Sigmoid colon (tissue), 7 donors: Measurements from ENCODE around the gene HRH1. TPM values are rescaled to one million over a fixed set of nuclear protein-coding genes. Genes with fewer than 3 reads are reported as not detected.
A peak's percentile ranks its signal among the peaks of the same experiment; 100 is the strongest.

ENCODE experiments used
- DNase-seq: peaks from one replicate; pipeline ENCODE4 v3.0.0-alpha.2; 2019
- H3K27ac ChIP-seq, 4 donors: fragments of 200-600 bp; sonication (generic); one replicate each; pipeline ENCODE4 v1.5.1; 2016 to 2019; ENCODE audit warnings: mild to moderate bottlenecking in 1 of 4
- H3K27me3 ChIP-seq, 3 donors: fragments of 200-600 bp; sonication (generic); one replicate each; pipeline ENCODE4 v1.5.1; 2019; ENCODE audit warnings: mild to moderate bottlenecking in 1 of 3
- H3K36me3 ChIP-seq, 4 donors: fragments of 200-600 bp; sonication (generic); one replicate each; pipeline ENCODE4 v1.5.1; 2016 to 2019
- H3K4me1 ChIP-seq, 4 donors: fragments of 200-600 bp; sonication (generic); one replicate each; pipeline ENCODE4 v1.5.1; 2017 to 2019
- H3K4me3 ChIP-seq, 4 donors: fragments of 200-600 bp; sonication (generic); one replicate each; pipeline ENCODE4 v1.5.1; 2017 to 2019; ENCODE audit warnings: mild to moderate bottlenecking in 2 of 4, moderate library complexity in 1 of 4
- H3K9me3 ChIP-seq, 4 donors: fragments of 200-600 bp in 3 of 4; sonication (generic) in 3 of 4; one replicate each; pipeline versions ENCODE4 v1.5.1 to v1.6.1; 2013 to 2019
- EP300 ChIP-seq, 4 donors: sonication (generic); formaldehyde crosslinking; IDR thresholded peaks; one replicate each; pipeline ENCODE4 v1.6.1; 2017; ENCODE audit warnings: antibody characterized with exemption in 4 of 4
- POLR2A ChIP-seq, 2 donors: fragments of 450-650 bp; IDR thresholded peaks; one replicate each; pipeline ENCODE4 v1.6.1; 2016; ENCODE audit warnings: antibody characterized with exemption in 2 of 2, mild to moderate bottlenecking in 2 of 2, moderate library complexity in 2 of 2
- POLR2AphosphoS5 ChIP-seq, 4 donors: sonication (generic); formaldehyde crosslinking; IDR thresholded peaks; one replicate each; pipeline ENCODE4 v1.6.1; 2017; ENCODE audit warnings: antibody characterized with exemption in 4 of 4
- WGBS, 2 donors: extraction: QIAGEN DNeasy Blood & Tissue Kit; methylation state at CpG; one replicate each; pipeline ENCODE4 v1.1.7; 2013; 5-methylcytosine and 5-hydroxymethylcytosine counted together
- intact Hi-C: fragments of 100-400 bp; cut with DNase I; formaldehyde crosslinking; loops from one replicate; pipeline ENCODE4 v1.15.1; 2023
- polyA plus RNA-seq, 3 donors: library from polyadenylated mRNA; stranded (reverse); fragments of 200-250 nt; gene quantifications; one replicate each; pipeline ENCODE4 v1.2.3, GENCODE V29; 2013
- total RNA-seq, 4 donors: library from RNA; depleted of rRNA; stranded (reverse); fragments of >200 nt; gene quantifications; one replicate each; pipeline ENCODE4 v1.1.0, GENCODE V29; 2016
- TF ChIP-seq, protein P1 (sequence below), 4 experiments: fragments of 450-650 bp in 3 of 4; fragments of 200-600 bp in 1 of 4; IDR thresholded peaks; one replicate each; pipeline ENCODE4 v1.5.1; 2016 to 2019; ENCODE audit warnings: antibody characterized with exemption in 4 of 4, mild to moderate bottlenecking in 3 of 4, moderate library complexity in 2 of 4
- donor health status: healthy with polysubstance abuse.
- donor health status: Bipolar disorder and iron deficiency.
- donor health status: healthy.

The HRH1 gene
- total and polyA plus RNA-seq, 7 donors, result 1.8 to 57.3 (median 3.9) TPM

DNA sequence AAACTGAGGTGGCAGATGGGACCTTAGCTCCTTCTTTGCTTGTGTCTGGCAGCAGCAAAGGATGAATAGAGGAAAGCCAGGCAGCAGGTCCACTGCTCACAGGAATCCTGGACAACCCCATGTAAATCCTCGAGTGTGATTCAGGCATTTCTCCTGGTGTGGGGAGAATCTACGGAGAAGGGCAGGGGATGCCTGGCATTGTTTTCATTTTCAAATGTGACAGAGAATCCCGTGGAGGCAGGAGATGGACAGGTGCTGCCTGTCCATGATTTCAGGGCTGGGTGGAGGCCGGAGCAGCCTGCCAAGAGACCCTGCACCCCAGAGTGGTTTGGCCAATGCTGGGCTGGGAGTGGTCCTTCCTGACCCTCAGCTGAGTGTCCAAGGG lies 1.7 kb downstream of the HRH1 start:
- H3K27ac ChIP-seq, result peak overlapping the region in 1 of 4 donors; percentile 79
- peaks cover 0 to 55% (median 36%) of the 10 kb centered on the region in 4 donors for H3K4me1 ChIP-seq
- H3K36me3 ChIP-seq, result no peaks in the 10 kb centered on the region
- peak overlapping the region in 3 of 4 donors; percentile 55 to 73 (median 68) for H3K4me3 ChIP-seq
- intact Hi-C loops, result loop anchor here (5.0 kb wide), 4 partner anchors 56 to 176 kb away; no protein-coding TSS in a partner anchor
- H3K27me3 ChIP-seq, result no peaks in the 10 kb centered on the region
- WGBS, 2 donors, result 76 to 77% methylated on average over 4 of the region's 4 CpGs
- DNase-seq, result no peak
- H3K9me3 ChIP-seq, result no peaks in the 10 kb centered on the region
- TF ChIP-seq POLR2AphosphoS5 (IDR thresholded peaks at IDR 0.05) (no peak), EP300 (IDR thresholded peaks at IDR 0.05) (no peak), POLR2A (IDR thresholded peaks at IDR 0.05) (no peak)
- TF ChIP-seq, protein P1, sequence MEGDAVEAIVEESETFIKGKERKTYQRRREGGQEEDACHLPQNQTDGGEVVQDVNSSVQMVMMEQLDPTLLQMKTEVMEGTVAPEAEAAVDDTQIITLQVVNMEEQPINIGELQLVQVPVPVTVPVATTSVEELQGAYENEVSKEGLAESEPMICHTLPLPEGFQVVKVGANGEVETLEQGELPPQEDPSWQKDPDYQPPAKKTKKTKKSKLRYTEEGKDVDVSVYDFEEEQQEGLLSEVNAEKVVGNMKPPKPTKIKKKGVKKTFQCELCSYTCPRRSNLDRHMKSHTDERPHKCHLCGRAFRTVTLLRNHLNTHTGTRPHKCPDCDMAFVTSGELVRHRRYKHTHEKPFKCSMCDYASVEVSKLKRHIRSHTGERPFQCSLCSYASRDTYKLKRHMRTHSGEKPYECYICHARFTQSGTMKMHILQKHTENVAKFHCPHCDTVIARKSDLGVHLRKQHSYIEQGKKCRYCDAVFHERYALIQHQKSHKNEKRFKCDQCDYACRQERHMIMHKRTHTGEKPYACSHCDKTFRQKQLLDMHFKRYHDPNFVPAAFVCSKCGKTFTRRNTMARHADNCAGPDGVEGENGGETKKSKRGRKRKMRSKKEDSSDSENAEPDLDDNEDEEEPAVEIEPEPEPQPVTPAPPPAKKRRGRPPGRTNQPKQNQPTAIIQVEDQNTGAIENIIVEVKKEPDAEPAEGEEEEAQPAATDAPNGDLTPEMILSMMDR (IDR thresholded peaks at IDR 0.05), result no peak

DNA sequence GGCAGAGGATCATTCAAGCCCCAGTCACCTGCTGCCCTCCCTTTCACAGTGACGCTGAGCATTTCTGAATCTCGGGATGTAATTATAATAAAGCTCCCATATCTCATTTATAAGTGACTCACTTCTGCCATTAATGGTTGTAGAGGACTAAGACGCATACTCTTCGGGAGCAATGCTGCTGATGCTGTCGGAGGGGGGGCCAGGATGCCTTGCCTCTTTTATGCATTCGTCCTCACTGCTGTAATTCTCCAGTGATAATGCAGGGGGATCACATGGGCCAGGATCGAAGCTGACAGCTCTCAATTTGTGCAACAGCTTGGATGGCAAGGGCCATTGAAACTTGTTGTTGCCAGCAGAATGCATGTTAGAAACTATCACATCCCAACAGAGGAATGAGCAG lies 3.1 kb downstream of the HRH1 start:
- Histone ChIP-seq H3K36me3 (no peaks in the 10 kb centered on the region), H3K27me3 (no peaks in the 10 kb centered on the region), H3K27ac (no peak overlapping the region), H3K4me3 (no peak overlapping the region), H3K4me1 (peaks cover 0 to 55% (median 36%) of the 10 kb centered on the region in 4 donors), H3K9me3 (no peaks in the 10 kb centered on the region)
- intact Hi-C loops, result loop anchor here (5.0 kb wide), 4 partner anchors 55 to 175 kb away; no protein-coding TSS in a partner anchor
- no peak for DNase-seq
- 80 to 87% methylated on average over 7 of the region's 7 CpGs for WGBS, 2 donors
- TF ChIP-seq, protein P1 (IDR thresholded peaks at IDR 0.05), result no peak
- TF ChIP-seq POLR2AphosphoS5 (IDR thresholded peaks at IDR 0.05) (no peak), POLR2A (IDR thresholded peaks at IDR 0.05) (no peak), EP300 (IDR thresholded peaks at IDR 0.05) (no peak)

DNA sequence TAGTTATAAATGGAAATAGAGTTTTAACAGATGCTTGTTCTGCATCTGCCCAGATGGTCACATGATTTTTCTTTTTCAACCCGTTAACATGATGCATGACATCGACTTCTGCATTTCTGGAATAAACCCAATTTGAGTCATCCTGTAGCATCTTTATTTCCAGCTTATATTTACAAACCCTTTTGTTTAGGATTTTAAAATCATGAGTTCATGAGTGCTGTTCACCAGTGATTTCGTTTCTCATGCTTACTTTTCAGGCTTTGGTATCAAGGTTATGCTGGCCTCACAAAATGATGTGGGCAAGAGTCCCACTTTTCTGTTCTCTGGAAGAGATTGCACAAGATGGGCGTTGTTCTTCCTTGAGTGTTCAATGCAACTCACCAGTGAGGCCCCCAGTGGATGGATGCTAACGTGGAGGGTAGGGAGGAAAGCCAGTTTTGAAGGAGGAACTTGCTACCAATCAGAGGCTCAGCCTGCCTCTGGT lies 5.2 kb downstream of the HRH1 start:
- Histone ChIP-seq H3K27ac (peak overlapping the region; percentile 16 to 72 (median 52)), H3K4me1 (peaks cover 0 to 51% (median 36%) of the 10 kb centered on the region in 4 donors), H3K36me3 (no peaks in the 10 kb centered on the region), H3K9me3 (no peaks in the 10 kb centered on the region), H3K27me3 (no peaks in the 10 kb centered on the region), H3K4me3 (no peak overlapping the region)
- TF ChIP-seq EP300 (IDR thresholded peaks at IDR 0.05) (peak in 1 of 4 donors; percentile 39), POLR2AphosphoS5 (IDR thresholded peaks at IDR 0.05) (peak; percentile 11 to 61 (median 47)), POLR2A (IDR thresholded peaks at IDR 0.05) (no peak)
- TF ChIP-seq, protein P1 (IDR thresholded peaks at IDR 0.05), result no peak
- DNase-seq, result peak; percentile 87
- 33 to 48% methylated on average over 5 of the region's 5 CpGs for WGBS, 2 donors
- intact Hi-C loops, result loop anchor here (5.0 kb wide), 4 partner anchors 53 to 173 kb away; no protein-coding TSS in a partner anchor

DNA sequence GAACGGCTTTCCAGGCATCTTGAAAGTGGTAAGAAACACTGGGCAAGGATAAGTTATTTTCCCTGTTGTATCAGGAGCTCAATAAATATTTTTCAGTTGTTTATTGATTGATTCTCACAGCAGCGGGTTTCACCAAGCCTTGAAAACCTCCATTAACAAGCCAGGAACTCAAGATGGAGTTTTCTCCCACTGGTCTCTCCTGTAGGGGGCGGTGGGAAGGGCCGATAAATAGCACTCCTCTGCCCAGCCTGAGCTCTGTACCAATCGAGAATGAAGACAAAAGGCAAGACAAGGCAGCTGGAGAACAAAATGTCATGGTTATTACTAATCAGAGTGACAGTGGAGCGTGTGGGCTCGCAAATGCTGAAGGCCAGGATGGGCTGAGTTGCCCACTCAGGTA lies 7.4 kb downstream of the HRH1 start:
- TF ChIP-seq EP300 (IDR thresholded peaks at IDR 0.05) (no peak), POLR2A (IDR thresholded peaks at IDR 0.05) (no peak)
- TF ChIP-seq, protein P1 (IDR thresholded peaks at IDR 0.05), result no peak
- Histone ChIP-seq H3K4me1 (peaks cover 0 to 29% (median 16%) of the 10 kb centered on the region in 4 donors), H3K9me3 (no peaks in the 10 kb centered on the region), H3K27me3 (no peaks in the 10 kb centered on the region), H3K4me3 (no peak overlapping the region), H3K36me3 (no peaks in the 10 kb centered on the region), H3K27ac (no peak overlapping the region)
- intact Hi-C loops, result no loop called here
- no peak for DNase-seq
- WGBS, 2 donors, result 86% methylated on average over 7 of the region's 7 CpGs
